WTC11 (cell line): ENCODE measurements around the gene ABR.

ENCODE experiments used
- CBFB ChIP-seq: sonication (generic); formaldehyde crosslinking; IDR thresholded peaks from 2 replicates; pipeline ENCODE4 v1.8.1; 2022; ENCODE audit warnings: mild to moderate bottlenecking, low read depth, missing genetic modification reagents
- CTCF ChIP-seq: fragments of 200-600 bp; IDR thresholded peaks from 2 replicates; pipeline ENCODE4 v1.8.0; 2022; ENCODE audit warnings: antibody characterized with exemption
- FOXK1 ChIP-seq: sonication (generic); formaldehyde crosslinking; IDR thresholded peaks from 2 replicates; pipeline ENCODE4 v1.8.0; 2022; ENCODE audit warnings: mild to moderate bottlenecking, moderate library complexity, missing genetic modification reagents
- FOXP1 ChIP-seq: sonication (generic); formaldehyde crosslinking; IDR thresholded peaks from 2 replicates; pipeline ENCODE4 v1.8.0; 2022; ENCODE audit warnings: missing genetic modification reagents, mild to moderate bottlenecking, moderate library complexity, borderline replicate concordance
- SP1 ChIP-seq: sonication (generic); formaldehyde crosslinking; conservative IDR thresholded peaks from 2 replicates; pipeline ENCODE4 v1.8.1; 2022; ENCODE audit warnings: missing genetic modification reagents
- TF ChIP-seq, protein P1 (sequence below): sonication (generic); formaldehyde crosslinking; IDR thresholded peaks from 2 replicates; pipeline ENCODE4 v1.8.1; 2023; ENCODE audit warnings: mild to moderate bottlenecking, missing genetic modification reagents, moderate library complexity

DNA sequence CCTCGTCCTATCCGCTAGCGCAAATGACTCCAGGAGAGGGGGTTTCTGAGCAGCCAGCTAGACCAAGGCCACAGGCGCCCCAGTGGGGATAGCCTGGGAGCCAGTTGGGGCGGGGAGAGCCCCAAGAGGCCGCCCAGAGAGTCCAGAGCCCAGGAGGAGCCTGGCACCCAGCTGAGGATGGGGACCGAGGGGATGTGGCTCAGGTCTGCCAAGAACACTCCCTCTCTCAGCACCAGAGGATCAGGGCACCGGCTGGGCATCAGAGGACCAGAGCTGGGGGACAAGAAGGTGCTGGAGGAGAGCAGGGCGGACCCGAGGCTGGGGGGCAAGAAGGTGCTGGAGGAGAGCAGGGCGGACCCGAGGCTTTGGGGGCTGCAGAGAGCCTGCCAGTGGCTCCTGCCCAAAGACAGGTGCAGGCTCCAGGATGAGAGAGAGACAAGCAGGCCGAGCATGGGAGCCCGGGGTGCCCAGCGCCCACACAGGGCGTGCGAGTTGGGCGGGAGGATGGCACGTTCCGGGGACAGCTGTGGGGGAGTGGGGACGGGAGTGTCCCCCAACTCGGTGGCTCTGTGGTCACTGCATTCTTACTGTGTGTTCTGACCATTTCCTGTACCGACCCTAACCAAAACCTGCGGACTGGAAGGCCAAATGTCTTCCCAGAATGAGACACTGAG is 143.5 kb downstream of the ABR start:
- TF ChIP-seq SP1 (no peak), CTCF (no peak), FOXK1 (CRISPR knock-in tag) (no peak), FOXP1 (CRISPR knock-in tag) (no peak), CBFB (CRISPR knock-in tag) (no peak)
- TF ChIP-seq, protein P1, sequence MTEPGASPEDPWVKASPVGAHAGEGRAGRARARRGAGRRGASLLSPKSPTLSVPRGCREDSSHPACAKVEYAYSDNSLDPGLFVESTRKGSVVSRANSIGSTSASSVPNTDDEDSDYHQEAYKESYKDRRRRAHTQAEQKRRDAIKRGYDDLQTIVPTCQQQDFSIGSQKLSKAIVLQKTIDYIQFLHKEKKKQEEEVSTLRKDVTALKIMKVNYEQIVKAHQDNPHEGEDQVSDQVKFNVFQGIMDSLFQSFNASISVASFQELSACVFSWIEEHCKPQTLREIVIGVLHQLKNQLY (CRISPR knock-in tag) = no peak
